GM23248 (cell line): ENCODE results near the gene MYO1E. TPM values are rescaled to one million over a fixed set of nuclear protein-coding genes. Genes with fewer than 3 reads are reported as not detected.

Source experiments
- DNase-seq: peaks from one replicate; pipeline ENCODE4 v3.0.0-alpha.2; 2015
- H2AFZ ChIP-seq: fragments of 200-600 bp; sonication (generic); 2 replicates; pipeline ENCODE4 v1.6.1; 2016; ENCODE audit warnings: antibody characterized with exemption
- H3F3A ChIP-seq: fragments of 200-600 bp; sonication (generic); 2 replicates; pipeline ENCODE4 v1.6.1; 2016; ENCODE audit warnings: mild to moderate bottlenecking, antibody characterized with exemption, mixed run types; ENCODE audit not compliant: insufficient read depth
- H3K27ac ChIP-seq: fragments of 200-600 bp; sonication (generic); 2 replicates; pipeline ENCODE4 v1.5.1; 2016; ENCODE audit warnings: mild to moderate bottlenecking
- H3K27me3 ChIP-seq: fragments of 200-600 bp; sonication (generic); replicated peaks from 2 replicates; pipeline ENCODE4 v1.6.1; 2016; ENCODE audit warnings: mild to moderate bottlenecking; ENCODE audit not compliant: insufficient read depth
- H3K36me3 ChIP-seq: fragments of 200-600 bp; sonication (generic); 2 replicates; pipeline ENCODE4 v1.6.1; 2016; ENCODE audit warnings: low read depth, mild to moderate bottlenecking
- H3K4me1 ChIP-seq: fragments of 200-600 bp; sonication (generic); 2 replicates; pipeline ENCODE4 v1.6.1; 2016; ENCODE audit warnings: mild to moderate bottlenecking; ENCODE audit not compliant: insufficient read depth
- H3K4me2 ChIP-seq: fragments of 200-600 bp; sonication (generic); one replicate; pipeline ENCODE4 v1.6.1; 2016; ENCODE audit warnings: mild to moderate bottlenecking; ENCODE audit not compliant: unreplicated experiment
- H3K4me3 ChIP-seq: fragments of 200-600 bp; sonication (generic); 2 replicates; pipeline ENCODE4 v1.5.1; 2016; ENCODE audit warnings: mild to moderate bottlenecking
- H3K79me2 ChIP-seq: fragments of 200-600 bp; sonication (generic); 2 replicates; pipeline ENCODE4 v1.6.1; 2016; ENCODE audit warnings: mild to moderate bottlenecking; ENCODE audit not compliant: insufficient read depth
- H3K9ac ChIP-seq: fragments of 200-600 bp; sonication (generic); 2 replicates; pipeline ENCODE4 v1.6.1; 2016; ENCODE audit warnings: mild to moderate bottlenecking
- H3K9me2 ChIP-seq: fragments of 200-600 bp; sonication (generic); 2 replicates; pipeline ENCODE4 v1.6.1; 2016; ENCODE audit warnings: mixed run types, mild to moderate bottlenecking, moderate library complexity; ENCODE audit not compliant: insufficient read depth
- H3K9me3 ChIP-seq: fragments of 200-600 bp; sonication (generic); one replicate; pipeline ENCODE4 v1.6.1; 2017; ENCODE audit warnings: low read depth
- H4K20me1 ChIP-seq: fragments of 200-600 bp; sonication (generic); 2 replicates; pipeline ENCODE4 v1.6.0; 2016; ENCODE audit not compliant: insufficient read depth
- EZH2 ChIP-seq: fragments of 200-600 bp; sonication (generic); IDR thresholded peaks from 2 replicates; pipeline ENCODE4 v1.6.1; 2018; ENCODE audit warnings: antibody characterized with exemption, mild to moderate bottlenecking; ENCODE audit not compliant: insufficient read depth, poor library complexity, severe bottlenecking
- EZH2phosphoT487 ChIP-seq: fragments of 200-600 bp; sonication (generic); IDR thresholded peaks from 2 replicates; pipeline ENCODE4 v1.6.1; 2018; ENCODE audit warnings: antibody characterized with exemption, moderate library complexity, mild to moderate bottlenecking, low read depth; ENCODE audit not compliant: insufficient read depth
- WGBS, 2 experiments: methylation state at CpG; one replicate each; pipeline ENCODE4 v1.1.6; 2015 to 2017; ENCODE audit warnings: low lambda C conversion rate in 2 of 2, low coverage in 1 of 2; ENCODE audit errors: missing lambda C conversion rate in 2 of 2; 5-methylcytosine and 5-hydroxymethylcytosine counted together
- in situ Hi-C: fragments of 300-500 bp; cut with MboI; formaldehyde crosslinking; loops from 2 replicates; pipeline ENCODE4 v1.15.0; 2020
- polyA plus RNA-seq: library from polyadenylated mRNA; unstranded; fragments of >200 nt; fragmentation: Nextera tagmentation; extraction: Ambion mirVana; gene quantifications from 2 replicates; pipeline ENCODE4 v1.2.1, GENCODE V29; 2016
- total RNA-seq: library from RNA; depleted of rRNA; stranded (reverse); fragments of >200 nt; shearing (Covaris generic); gene quantifications from 2 replicates; pipeline ENCODE4 v1.2.3, GENCODE V29; 2014

The MYO1E gene
- total and polyA plus RNA-seq, 2 experiments from 2014 or later: 155 to 190 TPM

DNA sequence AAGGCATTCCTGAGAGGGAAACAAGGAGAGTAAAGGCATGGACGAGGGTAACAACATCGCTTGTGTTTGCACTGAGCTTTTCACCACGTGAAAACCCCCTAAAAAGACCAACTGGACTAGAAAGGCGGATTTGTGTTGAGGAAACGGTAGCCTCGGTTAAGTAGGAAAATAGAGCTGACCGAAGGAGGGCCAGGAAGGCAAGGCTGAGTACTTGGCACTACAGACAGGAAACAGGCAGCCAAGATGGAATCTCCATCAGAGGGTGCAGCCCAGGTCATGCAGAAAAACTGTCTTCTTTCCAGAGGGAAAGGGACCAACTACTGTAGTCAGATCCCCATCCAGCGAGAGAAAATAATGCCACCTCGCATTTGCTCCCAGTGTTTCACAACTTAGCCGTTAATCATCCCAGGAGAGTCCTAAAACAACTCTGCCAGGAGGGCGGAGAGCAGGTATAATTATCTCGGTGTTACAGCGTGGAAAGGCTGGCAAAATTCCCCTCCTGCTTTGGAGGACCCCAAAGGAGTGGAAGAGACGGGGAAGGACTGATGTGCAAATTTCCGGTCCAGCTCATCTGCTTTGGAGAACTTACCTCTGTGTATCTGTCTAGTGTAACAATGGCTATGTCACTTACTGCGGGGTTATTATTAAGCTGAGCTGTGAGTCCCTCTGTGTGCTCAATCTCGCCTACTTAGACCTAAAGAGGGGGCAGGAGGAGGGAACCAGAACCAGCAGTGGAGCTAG, 77.2 kb downstream of the MYO1E start:
- H2AFZ ChIP-seq: peak overlapping the region; percentile 32; the same call in 1 of the 2 replicates
- peaks cover 79% of the 10 kb centered on the region for H3K4me1 ChIP-seq
- no peaks in the 10 kb centered on the region for H3K27me3 ChIP-seq
- no peak for TF ChIP-seq EZH2phosphoT487
- no peak for TF ChIP-seq EZH2
- peak overlapping the region; percentile 98 for H3K27ac ChIP-seq
- no peaks in the 10 kb centered on the region for H3K9me3 ChIP-seq
- in situ Hi-C loops: no loop called here
- peak overlapping the region; percentile 84 for H3K9ac ChIP-seq
- no peaks in the 10 kb centered on the region for H4K20me1 ChIP-seq
- H3K4me3 ChIP-seq: peak overlapping the region; percentile 58
- H3K36me3 ChIP-seq: no peaks in the 10 kb centered on the region
- peak; percentile 75 for DNase-seq
- peaks cover 73% of the 10 kb centered on the region for H3K79me2 ChIP-seq
- peaks cover 84% of the 10 kb centered on the region for H3F3A ChIP-seq
- H3K4me2 ChIP-seq: peak overlapping the region; percentile 85
- H3K9me2 ChIP-seq: no peaks in the 10 kb centered on the region
- WGBS, 2 experiments: 29 to 43% methylated on average over 17 of the region's 17 CpGs

DNA sequence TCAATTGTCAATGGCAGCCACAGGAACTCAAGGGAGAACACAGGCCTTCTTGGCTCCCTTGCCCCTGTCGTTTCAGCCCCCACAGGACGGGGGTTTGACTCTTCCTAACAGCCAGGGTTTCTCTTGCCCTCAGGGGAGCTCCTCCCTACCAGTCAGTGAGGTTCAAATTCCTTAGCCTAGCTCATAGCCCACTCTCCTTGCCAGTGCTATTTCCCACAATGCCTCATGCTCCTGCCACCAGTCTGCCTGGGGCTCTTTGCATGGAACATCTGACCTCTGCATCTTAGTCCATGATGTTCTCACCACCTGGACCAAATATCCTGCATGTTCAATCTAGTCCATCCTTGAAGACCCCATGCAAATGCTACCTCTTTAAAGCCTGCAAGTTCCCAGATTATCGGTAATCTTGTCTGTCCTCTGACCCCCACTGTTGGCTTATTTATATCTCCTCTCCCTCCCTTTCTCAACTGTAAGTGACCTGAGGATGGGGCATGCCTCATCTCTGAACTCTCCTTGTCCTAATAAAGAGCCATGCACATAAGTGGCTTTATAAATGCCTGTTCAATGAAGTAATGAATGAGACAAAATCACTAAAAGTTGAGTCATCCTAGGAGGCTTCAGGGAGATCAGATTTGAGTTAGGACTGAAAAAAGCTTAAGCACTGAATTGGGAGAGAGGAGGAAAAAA, 78.0 kb downstream of the MYO1E start:
- Histone ChIP-seq H3F3A (peaks cover 79% of the 10 kb centered on the region), H3K27ac (peak overlapping the region; percentile 98), H3K9ac (peak overlapping the region; percentile 84), H3K9me3 (no peaks in the 10 kb centered on the region), H3K4me2 (peak overlapping the region; percentile 85), H2AFZ (peak overlapping the region; percentile 32; the same call in 1 of the 2 replicates), H3K79me2 (peaks cover 75% of the 10 kb centered on the region), H3K27me3 (no peaks in the 10 kb centered on the region), H3K9me2 (no peaks in the 10 kb centered on the region), H3K4me1 (peaks cover 74% of the 10 kb centered on the region), H4K20me1 (no peaks in the 10 kb centered on the region), H3K36me3 (no peaks in the 10 kb centered on the region), H3K4me3 (peak overlapping the region; percentile 58)
- 33 to 45% methylated on average over 3 of the region's 3 CpGs for WGBS, 2 experiments
- DNase-seq: peak; percentile 93
- in situ Hi-C loops: no loop called here
- TF ChIP-seq EZH2 (no peak), EZH2phosphoT487 (no peak)

DNA sequence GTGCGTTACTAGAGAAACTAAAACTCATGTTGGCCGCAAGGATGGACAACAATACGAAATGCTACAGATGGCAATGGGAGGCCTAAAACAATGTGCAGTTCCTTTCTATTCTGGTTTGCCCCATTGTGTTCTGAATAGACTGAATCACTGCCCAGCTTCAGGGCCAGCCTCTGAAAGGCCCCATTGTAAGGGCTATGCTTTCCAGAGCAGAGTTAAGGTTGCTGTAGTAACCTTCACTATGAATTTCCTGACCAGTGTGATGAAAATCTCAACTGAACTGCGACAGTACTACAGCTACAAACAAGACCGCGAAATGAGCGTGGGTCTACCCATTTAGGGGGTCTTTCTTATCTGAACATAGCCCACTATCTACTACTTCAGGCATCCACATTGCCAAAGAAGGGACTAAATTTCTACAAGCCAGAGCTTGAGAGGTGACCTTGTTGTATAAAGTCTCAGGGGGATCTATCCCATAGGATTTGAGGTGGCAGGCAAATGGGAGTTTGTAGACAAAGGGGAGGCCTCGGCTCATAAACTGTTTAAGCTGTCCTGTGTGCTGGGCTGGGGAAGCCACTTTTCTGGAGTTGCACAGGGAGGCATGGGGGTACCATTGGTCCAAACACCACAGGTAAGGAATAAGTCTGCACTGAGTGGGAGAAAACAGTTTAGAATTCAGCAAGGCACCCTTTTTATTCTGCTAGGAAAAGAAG, 80.1 kb downstream of the MYO1E start:
- no peaks in the 10 kb centered on the region for H4K20me1 ChIP-seq
- TF ChIP-seq EZH2: no peak
- no peak for TF ChIP-seq EZH2phosphoT487
- no peak for DNase-seq
- peak overlapping the region; percentile 98 for H3K27ac ChIP-seq
- no peak overlapping the region for H3K4me3 ChIP-seq
- H3K36me3 ChIP-seq: no peaks in the 10 kb centered on the region
- peaks cover 52% of the 10 kb centered on the region for H3K4me1 ChIP-seq
- WGBS, 2 experiments: 97% methylated on average over 8 of the region's 8 CpGs
- H3K9ac ChIP-seq: no peak overlapping the region
- H3F3A ChIP-seq: peaks cover 58% of the 10 kb centered on the region
- no peaks in the 10 kb centered on the region for H3K9me2 ChIP-seq
- no peaks in the 10 kb centered on the region for H3K9me3 ChIP-seq
- H3K4me2 ChIP-seq: no peak overlapping the region
- in situ Hi-C loops: no loop called here
- peaks cover 75% of the 10 kb centered on the region for H3K79me2 ChIP-seq
- no peak overlapping the region for H2AFZ ChIP-seq
- no peaks in the 10 kb centered on the region for H3K27me3 ChIP-seq

- Histone ChIP-seq H3K9ac (no peak overlapping the region), H3K27ac (no peak overlapping the region), H3K79me2 (peaks cover 81% of the 10 kb centered on the region), H3K4me1 (peaks cover 38% of the 10 kb centered on the region), H3K9me2 (no peaks in the 10 kb centered on the region), H3K4me2 (no peak overlapping the region), H3K9me3 (no peaks in the 10 kb centered on the region), H3K4me3 (no peak overlapping the region), H3K27me3 (no peaks in the 10 kb centered on the region), H3F3A (peaks cover 44% of the 10 kb centered on the region), H4K20me1 (no peaks in the 10 kb centered on the region), H2AFZ (no peak overlapping the region), H3K36me3 (no peaks in the 10 kb centered on the region)
- no peak for DNase-seq
- no peak for TF ChIP-seq EZH2
- no peak for TF ChIP-seq EZH2phosphoT487
- in situ Hi-C loops: no loop called here
- 97 to 98% methylated on average over 3 of the region's 3 CpGs for WGBS, 2 experiments
Measured at GRCh38 chr15:59291213-59291549, 81.5 kb downstream of the MYO1E start.
